Measurements from ENCODE around the gene TGM2.
A peak's percentile ranks its signal among the peaks of the same experiment; 100 is the strongest.

The TGM2 gene

GRCh38 chr20:38197619-38198018 is 32.5 kb upstream of the TGM2 start:
- Histone ChIP-seq H3K4me1 (ENCODE audit: control insufficient read depth, insufficient read depth, low read length) (no peaks in the 10 kb centered on the region), H3K36me3 (ENCODE audit: control insufficient read depth in 2 of 2, insufficient read depth in 1 of 2, low read length in 2 of 2) (no peaks in the 10 kb centered on the region), H3K27ac (ENCODE audit: extremely low read depth, low read depth, low read length) (no peak overlapping the region), H3K4me3 (ENCODE audit: low read depth, low read length) (no peak overlapping the region), H3K9me3 (ENCODE audit: control insufficient read depth, insufficient read depth, low read depth, low read length) (no peaks in the 10 kb centered on the region)
- ChIA-PET CTCF (interaction anchor here (1.1 to 2.5 kb wide), 4 partner anchors 24 to 140 kb away, joined by 3 to 14 read pairs (median 8); no protein-coding TSS in a partner anchor), POLR2A (no interaction called here)
- TF ChIP-seq, protein P1, sequence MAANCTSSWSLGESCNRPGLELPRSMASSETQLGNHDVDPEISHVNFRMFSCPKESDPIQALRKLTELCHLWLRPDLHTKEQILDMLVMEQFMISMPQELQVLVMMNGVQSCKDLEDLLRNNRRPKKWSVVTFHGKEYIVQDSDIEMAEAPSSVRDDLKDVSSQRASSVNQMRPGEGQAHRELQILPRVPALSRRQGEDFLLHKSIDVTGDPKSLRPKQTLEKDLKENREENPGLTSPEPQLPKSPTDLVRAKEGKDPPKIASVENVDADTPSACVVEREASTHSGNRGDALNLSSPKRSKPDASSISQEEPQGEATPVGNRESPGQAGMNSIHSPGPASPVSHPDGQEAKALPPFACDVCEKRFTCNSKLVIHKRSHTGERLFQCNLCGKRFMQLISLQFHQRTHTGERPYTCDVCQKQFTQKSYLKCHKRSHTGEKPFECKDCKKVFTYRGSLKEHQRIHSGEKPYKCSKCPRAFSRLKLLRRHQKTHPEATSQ (tag by site-specific recombination; IDR thresholded peaks at IDR 0.05), result no peak

DNA sequence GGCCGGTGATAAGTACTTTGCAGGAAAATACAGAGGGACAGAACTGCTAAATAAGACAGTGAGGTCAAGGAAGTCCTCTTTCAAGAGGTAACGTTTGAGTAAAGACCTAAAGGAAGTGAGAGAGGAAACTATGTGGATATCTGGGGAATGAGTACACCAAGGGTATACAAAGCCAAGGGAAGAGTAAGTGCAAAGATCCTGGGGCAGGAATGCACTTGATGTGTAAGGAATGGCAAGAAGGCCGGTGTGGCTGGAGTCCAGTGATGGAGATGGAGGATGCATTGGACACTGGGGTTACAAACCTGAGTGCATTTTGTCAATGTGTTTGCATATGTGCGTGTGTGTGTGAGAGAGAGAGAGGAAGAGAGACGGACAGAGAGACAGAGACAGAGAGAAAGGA is 32.1 kb upstream of the TGM2 start:
- TF ChIP-seq, protein P2, sequence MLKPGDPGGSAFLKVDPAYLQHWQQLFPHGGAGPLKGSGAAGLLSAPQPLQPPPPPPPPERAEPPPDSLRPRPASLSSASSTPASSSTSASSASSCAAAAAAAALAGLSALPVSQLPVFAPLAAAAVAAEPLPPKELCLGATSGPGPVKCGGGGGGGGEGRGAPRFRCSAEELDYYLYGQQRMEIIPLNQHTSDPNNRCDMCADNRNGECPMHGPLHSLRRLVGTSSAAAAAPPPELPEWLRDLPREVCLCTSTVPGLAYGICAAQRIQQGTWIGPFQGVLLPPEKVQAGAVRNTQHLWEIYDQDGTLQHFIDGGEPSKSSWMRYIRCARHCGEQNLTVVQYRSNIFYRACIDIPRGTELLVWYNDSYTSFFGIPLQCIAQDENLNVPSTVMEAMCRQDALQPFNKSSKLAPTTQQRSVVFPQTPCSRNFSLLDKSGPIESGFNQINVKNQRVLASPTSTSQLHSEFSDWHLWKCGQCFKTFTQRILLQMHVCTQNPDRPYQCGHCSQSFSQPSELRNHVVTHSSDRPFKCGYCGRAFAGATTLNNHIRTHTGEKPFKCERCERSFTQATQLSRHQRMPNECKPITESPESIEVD (tag by site-specific recombination; IDR thresholded peaks at IDR 0.05), result no peak
- TF ChIP-seq, protein P3, sequence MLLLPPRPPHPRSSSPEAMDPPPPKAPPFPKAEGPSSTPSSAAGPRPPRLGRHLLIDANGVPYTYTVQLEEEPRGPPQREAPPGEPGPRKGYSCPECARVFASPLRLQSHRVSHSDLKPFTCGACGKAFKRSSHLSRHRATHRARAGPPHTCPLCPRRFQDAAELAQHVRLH (tag by site-specific recombination; IDR thresholded peaks at IDR 0.05), result no peak
- TF ChIP-seq ZNF37A (tag by site-specific recombination; IDR thresholded peaks at IDR 0.05), result no peak
- TF ChIP-seq ZNF626 (tag by site-specific recombination; IDR thresholded peaks at IDR 0.05), result no peak
- TF ChIP-seq ZNF623 (tag by site-specific recombination; IDR thresholded peaks at IDR 0.05), result peak; percentile 92
- no peak for TF ChIP-seq EGR2 (tag by site-specific recombination; IDR thresholded peaks at IDR 0.05; ENCODE audit: low read depth)
- no peak for TF ChIP-seq GLI2 (tag by site-specific recombination; IDR thresholded peaks at IDR 0.05; ENCODE audit: borderline replicate concordance, low read depth)
- TF ChIP-seq ZNF416 (tag by site-specific recombination; IDR thresholded peaks at IDR 0.05), result no peak
- no peak for TF ChIP-seq SCRT2 (tag by site-specific recombination; IDR thresholded peaks at IDR 0.05)
- ChIA-PET CTCF (interaction anchor here (1.1 to 2.5 kb wide), 4 partner anchors 25 to 140 kb away, joined by 3 to 14 read pairs (median 8); no protein-coding TSS in a partner anchor), POLR2A (no interaction called here)
- no peaks in the 10 kb centered on the region for H3K4me1 ChIP-seq (ENCODE audit: control insufficient read depth, insufficient read depth, low read length)
- H3K36me3 ChIP-seq (ENCODE audit: control insufficient read depth in 2 of 2, insufficient read depth in 1 of 2, low read length in 2 of 2), result no peaks in the 10 kb centered on the region
- H3K27ac ChIP-seq (ENCODE audit: extremely low read depth, low read depth, low read length), result no peak overlapping the region
- H3K4me3 ChIP-seq (ENCODE audit: low read depth, low read length), result no peak overlapping the region
- H3K9me3 ChIP-seq (ENCODE audit: control insufficient read depth, insufficient read depth, low read depth, low read length), result no peaks in the 10 kb centered on the region

DNA sequence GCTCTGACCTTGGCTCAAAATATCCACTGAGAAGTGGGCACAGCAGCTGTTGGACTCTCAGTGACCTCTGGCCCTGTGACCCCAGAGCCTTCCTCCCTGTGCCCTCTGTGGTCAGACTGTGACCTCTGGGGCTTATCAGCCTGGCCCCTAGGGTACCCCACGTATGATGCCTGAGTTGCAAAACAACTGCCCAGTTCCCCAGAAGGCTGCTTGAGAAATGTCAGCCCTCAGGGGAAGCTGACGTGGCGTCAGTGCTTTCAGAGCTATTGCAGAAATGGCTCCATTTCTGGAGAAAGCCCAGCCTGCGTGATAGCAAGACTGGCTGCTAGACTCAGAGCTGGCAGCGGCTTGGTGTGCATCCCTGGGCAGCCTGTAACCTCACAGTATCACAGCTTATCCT is 31.5 kb upstream of the TGM2 start:
- Histone ChIP-seq H3K27ac (ENCODE audit: extremely low read depth, low read depth, low read length) (no peak overlapping the region), H3K4me3 (ENCODE audit: low read depth, low read length) (no peak overlapping the region), H3K36me3 (ENCODE audit: control insufficient read depth in 2 of 2, insufficient read depth in 1 of 2, low read length in 2 of 2) (no peaks in the 10 kb centered on the region), H3K9me3 (ENCODE audit: control insufficient read depth, insufficient read depth, low read depth, low read length) (no peaks in the 10 kb centered on the region), H3K4me1 (ENCODE audit: control insufficient read depth, insufficient read depth, low read length) (no peaks in the 10 kb centered on the region)
- POLR2A ChIA-PET, result no interaction called here
- no peak for TF ChIP-seq KLF7 (tag by site-specific recombination; IDR thresholded peaks at IDR 0.05; ENCODE audit: borderline replicate concordance)
- no peak for TF ChIP-seq ZNF585B (tag by site-specific recombination; IDR thresholded peaks at IDR 0.05)
- TF ChIP-seq ZNF174 (tag by site-specific recombination; IDR thresholded peaks at IDR 0.05), result no peak
- no peak for TF ChIP-seq ZNF202 (tag by site-specific recombination; IDR thresholded peaks at IDR 0.05; ENCODE audit: borderline replicate concordance)
- TF ChIP-seq ZSCAN16 (tag by site-specific recombination; IDR thresholded peaks at IDR 0.05), result no peak
- CTCF ChIA-PET, result interaction anchor here (1.7 to 2.5 kb wide), 3 partner anchors 25 to 139 kb away, joined by 6 to 14 read pairs (median 9); no protein-coding TSS in a partner anchor

GRCh38 chr20:38196076-38196475 is 31.0 kb upstream of the TGM2 start:
- Histone ChIP-seq H3K27ac (ENCODE audit: extremely low read depth, low read depth, low read length) (no peak overlapping the region), H3K4me3 (ENCODE audit: low read depth, low read length) (no peak overlapping the region), H3K36me3 (ENCODE audit: control insufficient read depth in 2 of 2, insufficient read depth in 1 of 2, low read length in 2 of 2) (no peaks in the 10 kb centered on the region), H3K4me1 (ENCODE audit: control insufficient read depth, insufficient read depth, low read length) (no peaks in the 10 kb centered on the region), H3K9me3 (ENCODE audit: control insufficient read depth, insufficient read depth, low read depth, low read length) (no peaks in the 10 kb centered on the region)
- TF ChIP-seq ZNF610 (tag by site-specific recombination; IDR thresholded peaks at IDR 0.05; ENCODE audit: borderline replicate concordance), result no peak
- peak; percentile 73 for TF ChIP-seq ZNF341 (tag by site-specific recombination; IDR thresholded peaks at IDR 0.05; ENCODE audit: low read depth)
- TF ChIP-seq, protein P4, sequence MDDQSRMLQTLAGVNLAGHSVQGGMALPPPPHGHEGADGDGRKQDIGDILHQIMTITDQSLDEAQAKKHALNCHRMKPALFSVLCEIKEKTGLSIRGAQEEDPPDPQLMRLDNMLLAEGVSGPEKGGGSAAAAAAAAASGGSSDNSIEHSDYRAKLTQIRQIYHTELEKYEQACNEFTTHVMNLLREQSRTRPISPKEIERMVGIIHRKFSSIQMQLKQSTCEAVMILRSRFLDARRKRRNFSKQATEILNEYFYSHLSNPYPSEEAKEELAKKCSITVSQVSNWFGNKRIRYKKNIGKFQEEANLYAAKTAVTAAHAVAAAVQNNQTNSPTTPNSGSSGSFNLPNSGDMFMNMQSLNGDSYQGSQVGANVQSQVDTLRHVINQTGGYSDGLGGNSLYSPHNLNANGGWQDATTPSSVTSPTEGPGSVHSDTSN (CRISPR knock-in tag; IDR thresholded peaks at IDR 0.05), result no peak
- TF ChIP-seq, protein P5, sequence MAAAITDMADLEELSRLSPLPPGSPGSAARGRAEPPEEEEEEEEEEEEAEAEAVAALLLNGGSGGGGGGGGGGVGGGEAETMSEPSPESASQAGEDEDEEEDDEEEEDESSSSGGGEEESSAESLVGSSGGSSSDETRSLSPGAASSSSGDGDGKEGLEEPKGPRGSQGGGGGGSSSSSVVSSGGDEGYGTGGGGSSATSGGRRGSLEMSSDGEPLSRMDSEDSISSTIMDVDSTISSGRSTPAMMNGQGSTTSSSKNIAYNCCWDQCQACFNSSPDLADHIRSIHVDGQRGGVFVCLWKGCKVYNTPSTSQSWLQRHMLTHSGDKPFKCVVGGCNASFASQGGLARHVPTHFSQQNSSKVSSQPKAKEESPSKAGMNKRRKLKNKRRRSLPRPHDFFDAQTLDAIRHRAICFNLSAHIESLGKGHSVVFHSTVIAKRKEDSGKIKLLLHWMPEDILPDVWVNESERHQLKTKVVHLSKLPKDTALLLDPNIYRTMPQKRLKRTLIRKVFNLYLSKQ (tag by site-specific recombination; IDR thresholded peaks at IDR 0.05; ENCODE audit: borderline replicate concordance), result no peak
- no peak for TF ChIP-seq ZXDB (tag by site-specific recombination; IDR thresholded peaks at IDR 0.05)
- TF ChIP-seq GLIS2 (tag by site-specific recombination; IDR thresholded peaks at IDR 0.05), result no peak
- ChIA-PET POLR2A (no interaction called here), CTCF (interaction anchor here (1.7 to 2.5 kb wide), 3 partner anchors 26 to 138 kb away, joined by 6 to 14 read pairs (median 9); no protein-coding TSS in a partner anchor)
